GM23338 (cell line): ENCODE data around the gene CELSR1. TPM values are rescaled to one million over a fixed set of nuclear protein-coding genes. Genes with fewer than 3 reads are reported as not detected.

ENCODE experiments used
- ATAC-seq: fragments of 200-7000 bp; cut with Tn5 transposase; 3 replicates; pipeline ENCODE4 v1.9.1; 2020
- DNase-seq: peaks from one replicate; pipeline ENCODE4 v3.0.0-alpha.2; 2015; ENCODE audit warnings: low spot score
- H2AFZ ChIP-seq: fragments of 200-600 bp; sonication (generic); 2 replicates; pipeline ENCODE4 v1.8.0; 2016; ENCODE audit warnings: antibody characterized with exemption, mild to moderate bottlenecking, moderate library complexity
- H3F3A ChIP-seq: fragments of 200-600 bp; sonication (generic); replicated peaks from 2 replicates; pipeline ENCODE4 v1.8.0; 2017; ENCODE audit warnings: antibody characterized with exemption, mixed run types, low read depth
- H3K27ac ChIP-seq: fragments of 200-600 bp; sonication (generic); 2 replicates; pipeline ENCODE4 v1.6.1; 2016; ENCODE audit warnings: low read depth
- H3K27me3 ChIP-seq: fragments of 200-600 bp; sonication (generic); 2 replicates; pipeline ENCODE4 v1.8.0; 2016; ENCODE audit warnings: mild to moderate bottlenecking, mixed run types, moderate library complexity; ENCODE audit not compliant: insufficient read depth
- H3K36me3 ChIP-seq: fragments of 200-600 bp; sonication (generic); 2 replicates; pipeline ENCODE4 v1.8.0; 2016; ENCODE audit warnings: mild to moderate bottlenecking; ENCODE audit not compliant: insufficient read depth
- H3K4me1 ChIP-seq: fragments of 200-600 bp; sonication (generic); 2 replicates; pipeline ENCODE4 v1.8.0; 2016; ENCODE audit warnings: mild to moderate bottlenecking, moderate library complexity; ENCODE audit not compliant: insufficient read depth
- H3K4me2 ChIP-seq: fragments of 200-600 bp; sonication (generic); 2 replicates; pipeline ENCODE4 v1.7.1; 2017; ENCODE audit warnings: mixed run types
- H3K4me3 ChIP-seq: fragments of 200-600 bp; sonication (generic); 2 replicates; pipeline ENCODE4 v1.6.1; 2016; ENCODE audit warnings: mixed run types
- H3K79me2 ChIP-seq: fragments of 200-600 bp; sonication (generic); replicated peaks from 2 replicates; pipeline ENCODE4 v1.8.0; 2017; ENCODE audit warnings: mild to moderate bottlenecking; ENCODE audit not compliant: insufficient read depth
- H3K9me2 ChIP-seq: fragments of 200-600 bp; sonication (generic); 2 replicates; pipeline ENCODE4 v1.8.0; 2017; ENCODE audit not compliant: insufficient read depth
- H4K20me1 ChIP-seq: fragments of 200-600 bp; sonication (generic); replicated peaks from 2 replicates; pipeline ENCODE4 v1.8.0; 2017; ENCODE audit warnings: mild to moderate bottlenecking; ENCODE audit not compliant: insufficient read depth
- H3K27ac Mint-ChIP-seq: 2 replicates; pipeline ENCODE4 v1.8.0; 2020; ENCODE audit warnings: inconsistent platforms, mild to moderate bottlenecking, moderate library complexity, mixed read lengths
- H3K27me3 Mint-ChIP-seq: 3 replicates; pipeline ENCODE4 v1.8.0; 2022; ENCODE audit warnings: low read depth, mild to moderate bottlenecking, moderate library complexity, mixed read lengths, inconsistent platforms; ENCODE audit not compliant: insufficient read depth, poor library complexity
- H3K36me3 Mint-ChIP-seq: 3 replicates; pipeline ENCODE4 v1.8.0; 2021; ENCODE audit warnings: low read depth, mild to moderate bottlenecking, inconsistent platforms, moderate library complexity, mixed read lengths
- H3K4me1 Mint-ChIP-seq: 3 replicates; pipeline ENCODE4 v1.8.0; 2020; ENCODE audit warnings: mild to moderate bottlenecking, inconsistent platforms, mixed read lengths
- H3K4me3 Mint-ChIP-seq: 3 replicates; pipeline ENCODE4 v1.8.0; 2021; ENCODE audit warnings: moderate library complexity, mild to moderate bottlenecking, inconsistent platforms, mixed read lengths
- H3K9me3 Mint-ChIP-seq: 3 replicates; pipeline ENCODE4 v1.8.0; 2020; ENCODE audit warnings: moderate library complexity, mild to moderate bottlenecking, inconsistent platforms, mixed read lengths
- CTCF ChIP-seq, 2 experiments: fragments of 200-600 bp in 1 of 2; sonication (generic) in 1 of 2; conservative IDR thresholded peaks; 2 replicates each; pipeline versions ENCODE4 v1.5.1 to v1.6.1; 2016 to 2017; ENCODE audit warnings: antibody characterized with exemption in 2 of 2, low read depth in 2 of 2, mild to moderate bottlenecking in 2 of 2, moderate library complexity in 1 of 2
- ETS1 ChIP-seq: IDR thresholded peaks from 2 replicates; pipeline ENCODE4 v1.6.1; 2016; ENCODE audit warnings: antibody characterized with exemption
- EZH2 ChIP-seq: fragments of 200-600 bp; sonication (generic); IDR thresholded peaks from one replicate; pipeline ENCODE4 v1.8.0; 2017; ENCODE audit warnings: antibody characterized with exemption, mild to moderate bottlenecking, low read depth; ENCODE audit not compliant: unreplicated experiment
- EZH2phosphoT487 ChIP-seq: fragments of 200-600 bp; sonication (generic); IDR thresholded peaks from one replicate; pipeline ENCODE4 v1.8.1; 2018; ENCODE audit warnings: antibody characterized with exemption; ENCODE audit not compliant: unreplicated experiment
- JUNB ChIP-seq: IDR thresholded peaks from one replicate; pipeline ENCODE4 v1.6.1; 2016; ENCODE audit warnings: antibody characterized with exemption; ENCODE audit not compliant: unreplicated experiment
- NANOG ChIP-seq: IDR thresholded peaks from 2 replicates; pipeline ENCODE4 v1.6.1; 2016; ENCODE audit warnings: antibody characterized with exemption, borderline replicate concordance
- POLR2AphosphoS5 ChIP-seq: IDR thresholded peaks from 2 replicates; pipeline ENCODE4 v1.6.1; 2016; ENCODE audit warnings: antibody characterized with exemption, low read depth
- REST ChIP-seq: IDR thresholded peaks from one replicate; pipeline ENCODE4 v1.6.1; 2018; ENCODE audit warnings: antibody characterized with exemption; ENCODE audit not compliant: unreplicated experiment
- STAT1 ChIP-seq: IDR thresholded peaks from one replicate; pipeline ENCODE4 v1.6.1; 2016; ENCODE audit warnings: antibody characterized with exemption; ENCODE audit not compliant: unreplicated experiment
- ZNF114 ChIP-seq: fragments of 250-450 bp; sonication (Bioruptor Pico); IDR thresholded peaks from 2 replicates; pipeline ENCODE4 v1.5.0; 2020; ENCODE audit warnings: mild to moderate bottlenecking, moderate library complexity
- ZNF331 ChIP-seq: fragments of 250-450 bp; sonication (Bioruptor Pico); IDR thresholded peaks from 2 replicates; pipeline ENCODE4 v1.5.0; 2020; ENCODE audit warnings: low read depth, mild to moderate bottlenecking, moderate library complexity
- ZNF462 ChIP-seq: fragments of 250-450 bp; sonication (Bioruptor Pico); IDR thresholded peaks from 2 replicates; pipeline ENCODE4 v1.5.0; 2020; ENCODE audit warnings: mild to moderate bottlenecking, moderate library complexity
- polyA plus RNA-seq: library from polyadenylated mRNA; unstranded; fragments of >200 nt; fragmentation: Nextera tagmentation; extraction: Ambion mirVana; gene quantifications from 2 replicates; pipeline ENCODE4 v1.2.1, GENCODE V29; 2016
- total RNA-seq: library from RNA; depleted of rRNA; stranded (reverse); fragments of >200 nt; shearing (Covaris generic); gene quantifications from 2 replicates; pipeline ENCODE4 v1.2.3, GENCODE V29; 2014

Gene CELSR1
- total and polyA plus RNA-seq, 2 experiments from 2014 or later = 4.8 to 20.4 TPM

GRCh38 chr22:46514592-46515207 is 22.7 kb downstream of the CELSR1 start (continued):
- no peak for TF ChIP-seq NANOG
- TF ChIP-seq STAT1 = no peak

GRCh38 chr22:46513908-46514550 is 23.4 kb downstream of the CELSR1 start:
- Histone ChIP-seq H3K4me2 (no peak overlapping the region), H2AFZ (no peak overlapping the region), H3F3A (0 out of 2 replicates have a peak, but pooled peaks cover 5% of the 10 kb centered on the region), H4K20me1 (no peaks in the 10 kb centered on the region), H3K4me1 (no peaks in the 10 kb centered on the region), H3K27me3 (no peaks in the 10 kb centered on the region), H3K27ac (no peak overlapping the region), H3K9me2 (no peaks in the 10 kb centered on the region), H3K79me2 (no peaks in the 10 kb centered on the region), H3K36me3 (no peaks in the 10 kb centered on the region), H3K4me3 (no peak overlapping the region)
- Mint-ChIP-seq H3K4me3 (no peak overlapping the region), H3K9me3 (no peaks in the 10 kb centered on the region), H3K27me3 (peaks cover 5% of the 10 kb centered on the region), H3K36me3 (no peaks in the 10 kb centered on the region), H3K4me1 (peaks cover 30% of the 10 kb centered on the region), H3K27ac (peak overlapping the region; percentile 89)
- DNase-seq = no peak
- ATAC-seq = no peak
- TF ChIP-seq ZNF114 = no peak
- TF ChIP-seq EZH2 = no peak
- TF ChIP-seq STAT1 = no peak
- no peak for TF ChIP-seq CTCF (conservative IDR thresholded peaks at IDR 0.05; ENCODE audit: low read depth in 2 of 2)
- no peak for TF ChIP-seq ETS1
- no peak for TF ChIP-seq EZH2phosphoT487
- TF ChIP-seq ZNF331 = no peak
- TF ChIP-seq POLR2AphosphoS5 = no peak
- TF ChIP-seq REST = no peak
- no peak for TF ChIP-seq JUNB
- no peak for TF ChIP-seq ZNF462 (CRISPR knock-in tag)
